HepG2 (cell line): ENCODE measurements around the gene PTTG1.

ENCODE experiments used
- EP300 ChIP-seq, 3 experiments: sonication (generic) in 1 of 3; formaldehyde crosslinking in 1 of 3; IDR thresholded peaks; 2 replicates each; pipeline versions ENCODE4 v1.5.1 to v1.6.1; 2011 to 2020; ENCODE audit warnings: low read depth in 2 of 3, low read length in 2 of 3, borderline replicate concordance in 1 of 3, improper control_type of control experiment in 1 of 3, mild to moderate bottlenecking in 1 of 3, missing genetic modification reagents in 1 of 3, moderate library complexity in 1 of 3
- EZH2 ChIP-seq: conservative IDR thresholded peaks from 2 replicates; pipeline ENCODE4 v1.6.1; 2012; ENCODE audit warnings: mild to moderate bottlenecking, low read depth, low read length, moderate library complexity
- KLF6 ChIP-seq: IDR thresholded peaks from 2 replicates; pipeline ENCODE4 v1.8.0; 2016; ENCODE audit warnings: missing biosample characterization, missing genetic modification reagents
- MYNN ChIP-seq: sonication (generic); formaldehyde crosslinking; IDR thresholded peaks from 2 replicates; pipeline ENCODE4 v1.4.0; 2020; ENCODE audit warnings: mild to moderate bottlenecking, low read depth, missing genetic modification reagents

- no peak for TF ChIP-seq MYNN (CRISPR knock-in tag)
- no peak for TF ChIP-seq EZH2
- no peak for TF ChIP-seq KLF6 (CRISPR knock-in tag)
- no peak for TF ChIP-seq EP300 (IDR thresholded peaks at IDR 0.05; ENCODE audit: low read depth in 2 of 2, low read length in 2 of 2)
- no peak for TF ChIP-seq EP300 (CRISPR knock-in tag; IDR thresholded peaks at IDR 0.05; ENCODE audit: borderline replicate concordance)
Measured at GRCh38 chr5:160460377-160461049, 38.9 kb downstream of the PTTG1 start.
